ENCODE data around the gene FBXO47.

FBXO47 gene

GRCh38 chr17:38891441-38891840, 75.8 kb downstream of the FBXO47 start:
- in situ Hi-C loops (cut with HindIII; ENCODE audit: low sequenced_read_pairs): no loop called here
- no peak for TF ChIP-seq CTCF (IDR thresholded peaks at IDR 0.05; ENCODE audit: low read depth, low read length)
- no peak for DNase-seq (ENCODE audit: low read depth, low spot score)
- H3K4me3 ChIP-seq (ENCODE audit: low read depth, low read length): no peak overlapping the region

GRCh38 chr17:38890410-38890746, 76.8 kb downstream of the FBXO47 start:
- TF ChIP-seq CTCF (IDR thresholded peaks at IDR 0.05; ENCODE audit: low read depth, low read length): no peak
- no peak for DNase-seq (ENCODE audit: low read depth, low spot score)
- in situ Hi-C loops (cut with HindIII; ENCODE audit: low sequenced_read_pairs): no loop called here
- H3K4me3 ChIP-seq (ENCODE audit: low read depth, low read length): no peak overlapping the region

- in situ Hi-C loops (cut with HindIII; ENCODE audit: low sequenced_read_pairs): no loop called here
- no peak for DNase-seq (ENCODE audit: low read depth, low spot score)
- no peak overlapping the region for H3K4me3 ChIP-seq (ENCODE audit: low read depth, low read length)
- TF ChIP-seq CTCF (IDR thresholded peaks at IDR 0.05; ENCODE audit: low read depth, low read length): no peak
Measured at GRCh38 chr17:38889745-38890409, 77.3 kb downstream of the FBXO47 start.

- in situ Hi-C loops (cut with HindIII; ENCODE audit: low sequenced_read_pairs): no loop called here
- DNase-seq (ENCODE audit: low read depth, low spot score): no peak
- no peak overlapping the region for H3K4me3 ChIP-seq (ENCODE audit: low read depth, low read length)
- TF ChIP-seq CTCF (IDR thresholded peaks at IDR 0.05; ENCODE audit: low read depth, low read length): no peak
Measured at GRCh38 chr17:38888842-38889241, 78.4 kb downstream of the FBXO47 start.

GRCh38 chr17:38886643-38887010, 80.6 kb downstream of the FBXO47 start:
- TF ChIP-seq CTCF (IDR thresholded peaks at IDR 0.05; ENCODE audit: low read depth, low read length): no peak
- in situ Hi-C loops (cut with HindIII; ENCODE audit: low sequenced_read_pairs): no loop called here

More at GRCh38 chr17:38886643-38887010, 80.6 kb downstream of the FBXO47 start:
- DNase-seq (ENCODE audit: low read depth, low spot score): no peak
- no peak overlapping the region for H3K4me3 ChIP-seq (ENCODE audit: low read depth, low read length)

Measured in astrocyte of the spinal cord (primary cell).